KMS-11 (cell line): ENCODE measurements around the gene CWC25.

Experiments used
- H2AFZ ChIP-seq: fragments of 200-600 bp; sonication (generic); 2 replicates; pipeline ENCODE4 v1.6.1; 2016; ENCODE audit warnings: antibody characterized with exemption, mixed run types, low read depth
- H3K27ac ChIP-seq: fragments of 200-600 bp; sonication (generic); 2 replicates; pipeline ENCODE4 v1.6.1; 2016; ENCODE audit warnings: mild to moderate bottlenecking, mixed run types
- H3K27me3 ChIP-seq: fragments of 200-600 bp; sonication (generic); 2 replicates; pipeline ENCODE4 v1.6.1; 2017; ENCODE audit warnings: mild to moderate bottlenecking, low read depth, mixed run types, moderate library complexity; ENCODE audit not compliant: insufficient read depth
- H3K36me3 ChIP-seq: fragments of 200-600 bp; sonication (generic); 2 replicates; pipeline ENCODE4 v1.6.1; 2017; ENCODE audit warnings: mild to moderate bottlenecking, mixed run types; ENCODE audit not compliant: insufficient read depth
- H3K4me1 ChIP-seq: fragments of 200-600 bp; sonication (generic); 2 replicates; pipeline ENCODE4 v1.6.1; 2016; ENCODE audit warnings: mild to moderate bottlenecking, low read depth, mixed run types; ENCODE audit not compliant: poor library complexity, severe bottlenecking
- H3K4me2 ChIP-seq: fragments of 200-600 bp; sonication (generic); 2 replicates; pipeline ENCODE4 v1.7.0; 2016; ENCODE audit warnings: mild to moderate bottlenecking, mixed run types
- H3K4me3 ChIP-seq: fragments of 200-600 bp; sonication (generic); IDR thresholded peaks from 2 replicates; pipeline ENCODE4 v1.6.1; 2017; ENCODE audit warnings: low read depth, low read length, mixed read lengths; ENCODE audit not compliant: insufficient read depth
- H3K79me2 ChIP-seq: fragments of 200-600 bp; sonication (generic); 2 replicates; pipeline ENCODE4 v1.6.1; 2016; ENCODE audit warnings: low read depth, mixed run types; ENCODE audit not compliant: insufficient read depth
- H3K9ac ChIP-seq: fragments of 200-600 bp; sonication (generic); 2 replicates; pipeline ENCODE4 v1.6.1; 2016; ENCODE audit warnings: mild to moderate bottlenecking, mixed run types
- H4K20me1 ChIP-seq: fragments of 200-600 bp; sonication (generic); 2 replicates; pipeline ENCODE4 v1.6.1; 2016; ENCODE audit warnings: mild to moderate bottlenecking, mixed run types; ENCODE audit not compliant: insufficient read depth
- CTCF ChIP-seq: fragments of 200-600 bp; sonication (generic); conservative IDR thresholded peaks from 2 replicates; pipeline ENCODE4 v1.6.1; 2017; ENCODE audit warnings: low read depth, mild to moderate bottlenecking, antibody characterized with exemption, low read length, moderate library complexity, mixed read lengths

CWC25 gene

DNA sequence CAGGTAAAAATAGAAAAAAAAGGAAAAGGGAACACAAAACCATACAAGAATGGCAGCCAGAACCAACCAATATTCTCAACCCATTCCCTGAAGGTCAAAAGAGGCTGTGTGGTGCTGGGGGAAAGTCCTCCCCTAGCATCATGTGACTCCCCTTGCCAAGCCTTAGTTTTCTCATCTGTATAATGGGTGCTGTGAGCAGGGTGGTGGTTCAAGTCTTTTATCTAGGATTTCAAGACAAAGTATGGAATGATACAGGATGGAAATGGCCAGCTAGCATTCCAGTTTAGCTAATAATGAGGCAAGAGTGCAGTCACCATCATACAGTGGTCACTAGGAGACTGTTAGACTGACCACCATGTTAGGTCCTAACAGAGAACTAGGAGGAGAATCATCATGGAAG is 51.9 kb downstream of the CWC25 start:
- Histone ChIP-seq H3K4me3 (no peak overlapping the region), H3K9ac (no peak overlapping the region), H3K4me2 (no peak overlapping the region), H3K27me3 (no peaks in the 10 kb centered on the region), H3K79me2 (no peaks in the 10 kb centered on the region), H3K36me3 (no peaks in the 10 kb centered on the region), H3K27ac (no peak overlapping the region), H2AFZ (no peak overlapping the region), H4K20me1 (no peaks in the 10 kb centered on the region), H3K4me1 (no peaks in the 10 kb centered on the region)
- TF ChIP-seq CTCF = no peak

- TF ChIP-seq CTCF = no peak
- H3K9ac ChIP-seq = no peak overlapping the region
- no peaks in the 10 kb centered on the region for H3K4me1 ChIP-seq
- no peaks in the 10 kb centered on the region for H4K20me1 ChIP-seq
- H3K4me2 ChIP-seq = no peak overlapping the region
- no peaks in the 10 kb centered on the region for H3K27me3 ChIP-seq
- H3K79me2 ChIP-seq = no peaks in the 10 kb centered on the region
- no peak overlapping the region for H2AFZ ChIP-seq
- no peaks in the 10 kb centered on the region for H3K36me3 ChIP-seq
- H3K4me3 ChIP-seq = no peak overlapping the region
- no peak overlapping the region for H3K27ac ChIP-seq
Observed at GRCh38 chr17:38768417-38768816, 56.7 kb downstream of the CWC25 start.

- no peak overlapping the region for H3K4me3 ChIP-seq
- TF ChIP-seq CTCF = no peak
- no peak overlapping the region for H2AFZ ChIP-seq
- H3K4me1 ChIP-seq = no peaks in the 10 kb centered on the region
- no peaks in the 10 kb centered on the region for H3K27me3 ChIP-seq
- no peak overlapping the region for H3K9ac ChIP-seq
- H3K27ac ChIP-seq = no peak overlapping the region
- no peaks in the 10 kb centered on the region for H4K20me1 ChIP-seq
- no peaks in the 10 kb centered on the region; the same call in 1 of the 2 replicates for H3K36me3 ChIP-seq
- H3K4me2 ChIP-seq = no peak overlapping the region
- no peaks in the 10 kb centered on the region for H3K79me2 ChIP-seq
Observed at GRCh38 chr17:38766341-38766740, 58.8 kb downstream of the CWC25 start.

DNA sequence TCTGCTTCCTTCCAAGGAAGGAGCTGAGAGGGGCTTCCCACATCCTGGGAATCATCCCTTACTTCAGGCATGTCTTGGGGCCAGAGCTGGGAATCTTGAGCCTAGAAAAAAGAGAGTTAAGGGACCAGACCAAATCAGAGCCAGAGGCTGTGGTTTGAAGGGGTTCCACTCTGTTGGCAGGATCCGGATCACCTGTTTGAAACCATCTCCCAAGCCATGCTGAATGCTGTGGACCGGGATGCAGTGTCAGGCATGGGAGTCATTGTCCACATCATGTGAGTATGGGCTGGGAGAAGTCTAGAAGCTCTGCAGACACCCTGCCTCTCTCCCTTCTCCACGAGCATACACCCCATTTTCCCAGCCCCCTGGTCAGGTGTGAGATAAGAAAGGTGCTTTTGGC is 62.9 kb downstream of the CWC25 start:
- no peak overlapping the region for H2AFZ ChIP-seq
- H3K27me3 ChIP-seq = no peaks in the 10 kb centered on the region
- no peak overlapping the region for H3K9ac ChIP-seq
- H3K4me3 ChIP-seq = no peak overlapping the region
- no peaks in the 10 kb centered on the region for H3K4me1 ChIP-seq
- H4K20me1 ChIP-seq = no peaks in the 10 kb centered on the region
- no peak overlapping the region for H3K27ac ChIP-seq
- H3K4me2 ChIP-seq = no peak overlapping the region
- peaks cover 4% of the 10 kb centered on the region; the same call in 1 of the 2 replicates for H3K36me3 ChIP-seq
- no peaks in the 10 kb centered on the region; the same call in 1 of the 2 replicates for H3K79me2 ChIP-seq
- no peak for TF ChIP-seq CTCF

- Histone ChIP-seq H3K36me3 (peaks cover 6% of the 10 kb centered on the region; the same call in 1 of the 2 replicates), H2AFZ (no peak overlapping the region), H3K4me2 (no peak overlapping the region), H3K9ac (no peak overlapping the region), H3K4me3 (no peak overlapping the region), H3K4me1 (no peaks in the 10 kb centered on the region), H4K20me1 (no peaks in the 10 kb centered on the region), H3K27ac (no peak overlapping the region), H3K27me3 (no peaks in the 10 kb centered on the region), H3K79me2 (no peaks in the 10 kb centered on the region; the same call in 1 of the 2 replicates)
- peak; percentile 59 for TF ChIP-seq CTCF
Observed at GRCh38 chr17:38761612-38762011, 63.5 kb downstream of the CWC25 start.
